Prostate gland (tissue), 2 donors: ENCODE data around the gene FGGY. TPM values are rescaled to one million over a fixed set of nuclear protein-coding genes. Genes with fewer than 3 reads are reported as not detected.
A peak's percentile ranks its signal among the peaks of the same experiment; 100 is the strongest.
"Not testable (repeated sequence)": the region's sequence is repeated elsewhere in the genome, so short reads cannot be mapped to it uniquely, and the experiment has no call there.

ENCODE experiments used
- DNase-seq: peaks from one replicate; pipeline ENCODE4 v3.0.0-alpha.2; 2019; ENCODE audit warnings: low spot score
- H3K27ac ChIP-seq, 2 donors: fragments of 200-600 bp; sonication (generic); 2 replicates each; pipeline ENCODE4 v1.5.1; 2017 to 2019
- H3K27me3 ChIP-seq: fragments of 200-600 bp; sonication (generic); replicated peaks from 2 replicates; pipeline ENCODE4 v1.5.1; 2019; ENCODE audit not compliant: insufficient read depth
- H3K36me3 ChIP-seq, 2 donors: fragments of 200-600 bp; sonication (generic); 1 replicate in 1 of 2; 2 replicates in 1 of 2; pipeline versions ENCODE4 v1.5.1 to v1.8.1; 2017 to 2019
- H3K4me1 ChIP-seq: fragments of 200-600 bp; sonication (generic); replicated peaks from 2 replicates; pipeline ENCODE4 v1.5.1; 2019
- H3K4me3 ChIP-seq, 2 donors: fragments of 200-600 bp; sonication (generic); 2 replicates each; pipeline ENCODE4 v1.5.1; 2017 to 2019
- H3K9me3 ChIP-seq: fragments of 200-600 bp; sonication (generic); 2 replicates; pipeline ENCODE4 v1.5.1; 2017
- CTCF ChIP-seq, 4 experiments: fragments of 200-600 bp in 2 of 4; fragments of 450-650 bp in 2 of 4; sonication (generic) in 2 of 4; IDR thresholded peaks; 1 replicate in 3 of 4; 2 replicates in 1 of 4; pipeline ENCODE4 v1.5.1; 2016 to 2019; ENCODE audit warnings: antibody characterized with exemption in 4 of 4, mild to moderate bottlenecking in 2 of 4, moderate library complexity in 2 of 4
- POLR2A ChIP-seq: fragments of 450-650 bp; IDR thresholded peaks from one replicate; pipeline ENCODE4 v1.6.1; 2016; ENCODE audit warnings: antibody characterized with exemption, mild to moderate bottlenecking
- POLR2AphosphoS5 ChIP-seq: sonication (generic); formaldehyde crosslinking; IDR thresholded peaks from one replicate; pipeline ENCODE4 v1.6.1; 2017; ENCODE audit warnings: antibody characterized with exemption
- WGBS: methylation state at CpG from one replicate; pipeline ENCODE4 v1.1.5; 2018; 5-methylcytosine and 5-hydroxymethylcytosine counted together
- intact Hi-C: fragments of 100-400 bp; cut with DNase I; formaldehyde crosslinking; loops from one replicate; pipeline ENCODE4 v1.14.2; 2022
- total RNA-seq, 2 donors: library from RNA; depleted of rRNA; stranded (reverse); fragments of >200 nt; gene quantifications; one replicate each; pipeline ENCODE4 v1.1.0, GENCODE V29; 2016

Gene FGGY
- total RNA-seq, 2 donors from 2014 or later, result 28.6 to 32.2 TPM

- Histone ChIP-seq H3K36me3 (no peaks in the 10 kb centered on the region), H3K4me3 (no peak overlapping the region), H3K27me3 (no peaks in the 10 kb centered on the region), H3K9me3 (no peaks in the 10 kb centered on the region), H3K4me1 (peaks cover 2% of the 10 kb centered on the region), H3K27ac (peak overlapping the region; percentile 46 to 68)
- TF ChIP-seq POLR2A (no peak), POLR2AphosphoS5 (no peak), CTCF (IDR thresholded peaks at IDR 0.05) (no peak)
- WGBS, result 82% methylated on average over 10 of the region's 10 CpGs
- DNase-seq, result no peak
- intact Hi-C loops, result no loop called here
Measured at GRCh38 chr1:59732214-59732955, 435.5 kb downstream of the FGGY start.

- WGBS, result 84% methylated on average over 3 of the region's 3 CpGs
- Histone ChIP-seq H3K27me3 (no peaks in the 10 kb centered on the region), H3K27ac (peak overlapping the region in 1 of 2 donors; percentile 31), H3K36me3 (no peaks in the 10 kb centered on the region), H3K9me3 (no peaks in the 10 kb centered on the region), H3K4me1 (peaks cover 2% of the 10 kb centered on the region), H3K4me3 (no peak overlapping the region)
- DNase-seq, result no peak
- TF ChIP-seq POLR2AphosphoS5 (no peak), POLR2A (no peak), CTCF (IDR thresholded peaks at IDR 0.05) (no peak)
- intact Hi-C loops, result no loop called here
Measured at GRCh38 chr1:59733443-59734141, 436.7 kb downstream of the FGGY start.

GRCh38 chr1:59735927-59736326 is 439.0 kb downstream of the FGGY start:
- H3K4me1 ChIP-seq, H3K36me3 ChIP-seq, DNase-seq, H3K27ac ChIP-seq, H3K9me3 ChIP-seq, H3K4me3 ChIP-seq, H3K27me3 ChIP-seq, intact Hi-C loops: not testable (repeated sequence)
- 97% methylated on average over 3 of the region's 3 CpGs for WGBS

GRCh38 chr1:59736744-59737143 is 439.9 kb downstream of the FGGY start:
- no peaks in the 10 kb centered on the region for H3K9me3 ChIP-seq
- WGBS, result 98% methylated on average over 4 of the region's 4 CpGs

GRCh38 chr1:59737638-59738037 is 440.7 kb downstream of the FGGY start:
- DNase-seq, result no peak
- H3K27ac ChIP-seq, result peak overlapping the region in 1 of 2 donors; percentile 38
- 88% methylated on average over 5 of the region's 5 CpGs for WGBS

More at GRCh38 chr1:59736744-59737143, 439.9 kb downstream of the FGGY start:
- intact Hi-C loops, result no loop called here
- Histone ChIP-seq H3K36me3 (no peaks in the 10 kb centered on the region), H3K27me3 (no peaks in the 10 kb centered on the region), H3K27ac (no peak overlapping the region), H3K4me1 (no peaks in the 10 kb centered on the region), H3K4me3 (no peak overlapping the region)
- no peak for DNase-seq
- TF ChIP-seq CTCF (IDR thresholded peaks at IDR 0.05), result no peak
- TF ChIP-seq POLR2A, result no peak
- no peak for TF ChIP-seq POLR2AphosphoS5

More at GRCh38 chr1:59737638-59738037, 440.7 kb downstream of the FGGY start:
- TF ChIP-seq POLR2AphosphoS5, result no peak
- no peak for TF ChIP-seq CTCF (IDR thresholded peaks at IDR 0.05)
- no peak for TF ChIP-seq POLR2A
- Histone ChIP-seq H3K4me1 (no peaks in the 10 kb centered on the region), H3K9me3 (no peaks in the 10 kb centered on the region), H3K36me3 (no peaks in the 10 kb centered on the region), H3K27me3 (no peaks in the 10 kb centered on the region), H3K4me3 (no peak overlapping the region)
- intact Hi-C loops, result no loop called here
